Measurements from ENCODE around the gene MAGED1.

GRCh38 chrX:51855698-51856097 is 37.7 kb upstream of the MAGED1 start:
- TF ChIP-seq CTCF (IDR thresholded peaks at IDR 0.05; ENCODE audit: low read length), result no peak
- TF ChIP-seq EZH2 (IDR thresholded peaks at IDR 0.05; ENCODE audit: borderline replicate concordance, low read length), result no peak

All from OCI-LY1 (cell line).